Left lung (tissue), 10 donors: ENCODE results near the gene CAMK2G. TPM values are rescaled to one million over a fixed set of nuclear protein-coding genes. Genes with fewer than 3 reads are reported as not detected.

ENCODE experiments used
- ATAC-seq: fragments of 200-7000 bp; cut with Tn5 transposase; one replicate; pipeline ENCODE4 v1.9.1; 2020; ENCODE audit warnings: moderate library complexity
- DNase-seq, 4 donors: peaks; one replicate each; pipeline ENCODE4 v3.0.0-alpha.2; 2013 to 2020
- H3K27ac ChIP-seq, 2 donors: fragments of 200-600 bp; sonication (generic) in 1 of 2; one replicate each; pipeline versions ENCODE4 v1.5.0 to v1.8.0; 2020 to 2021
- H3K27me3 ChIP-seq, 2 donors: fragments of 200-600 bp; sonication (generic) in 1 of 2; one replicate each; pipeline versions ENCODE4 v1.5.0 to v1.8.0; 2020 to 2021
- H3K36me3 ChIP-seq, 2 donors: fragments of 200-600 bp; sonication (generic) in 1 of 2; one replicate each; pipeline versions ENCODE4 v1.5.0 to v1.8.0; 2020 to 2021
- H3K4me1 ChIP-seq, 2 donors: fragments of 200-600 bp; one replicate each; pipeline ENCODE4 v1.8.0; 2021
- H3K4me3 ChIP-seq, 2 donors: fragments of 200-600 bp; sonication (generic) in 1 of 2; one replicate each; pipeline versions ENCODE4 v1.5.0 to v1.8.0; 2020 to 2021; ENCODE audit warnings: mild to moderate bottlenecking in 1 of 2
- H3K9me3 ChIP-seq, 2 donors: fragments of 200-600 bp; sonication (generic) in 1 of 2; one replicate each; pipeline versions ENCODE4 v1.5.0 to v1.8.0; 2020 to 2021
- CTCF ChIP-seq, 2 donors: fragments of 200-600 bp; sonication (generic) in 1 of 2; IDR thresholded peaks; one replicate each; pipeline versions ENCODE4 v1.5.0 to v1.8.0; 2021; ENCODE audit warnings: antibody characterized with exemption in 2 of 2
- intact Hi-C, 2 donors: fragments of 100-400 bp; cut with DNase I; formaldehyde crosslinking; loops; one replicate each; pipeline versions ENCODE4 v1.11.2 to v1.14.2; 2022
- polyA plus RNA-seq, 6 donors: library from polyadenylated mRNA; unstranded; fragments of 120-200 nt; gene quantifications; one replicate each; pipeline ENCODE4 v1.2.1, GENCODE V29; 2013; ENCODE audit not compliant: insufficient read length in 6 of 6
- total RNA-seq, 2 donors: library from RNA; stranded (reverse); fragmentation: NEBNext Ultra II Directional; extraction: Animal tissue kit (Norgen Biotek cat#: 25700); gene quantifications; one replicate each; pipeline ENCODE4 v1.2.1, GENCODE V29; 2021
- donor health status: DM: no; HTN: yes; CAD: no.
- donor health status: DM: no; HTN: no; CAD: no.

Gene CAMK2G
- total and polyA plus RNA-seq, 8 donors: 28.9 to 44.5 (median 35.4) TPM

GRCh38 chr10:73774637-73775036 is 99.7 kb downstream of the CAMK2G start:
- Histone ChIP-seq H3K4me1 (peaks cover 24 to 56% of the 10 kb centered on the region in 2 donors), H3K9me3 (no peaks in the 10 kb centered on the region), H3K4me3 (peak overlapping the region in 1 of 2 donors; percentile 87), H3K27me3 (no peaks in the 10 kb centered on the region), H3K36me3 (peaks cover 0 to 68% of the 10 kb centered on the region in 2 donors), H3K27ac (peak overlapping the region in 1 of 2 donors; percentile 98)
- no peak for DNase-seq
- peak; percentile 2 for ATAC-seq
- intact Hi-C loops: no loop called here
- TF ChIP-seq CTCF (IDR thresholded peaks at IDR 0.05): no peak

- no peaks in the 10 kb centered on the region for H3K9me3 ChIP-seq
- peaks cover 0 to 68% of the 10 kb centered on the region in 2 donors for H3K36me3 ChIP-seq
- ATAC-seq: peak; percentile 0
- peaks cover 24 to 56% of the 10 kb centered on the region in 2 donors for H3K4me1 ChIP-seq
- TF ChIP-seq CTCF (IDR thresholded peaks at IDR 0.05): no peak
- peak overlapping the region; percentile 98 for H3K27ac ChIP-seq
- DNase-seq: no peak
- H3K27me3 ChIP-seq: no peaks in the 10 kb centered on the region
- peak overlapping the region; percentile 77 to 87 for H3K4me3 ChIP-seq
- intact Hi-C loops: no loop called here
Measured at GRCh38 chr10:73773152-73773879, 101.0 kb downstream of the CAMK2G start.

GRCh38 chr10:73772281-73773151 is 101.8 kb downstream of the CAMK2G start:
- TF ChIP-seq CTCF (IDR thresholded peaks at IDR 0.05): no peak
- H3K9me3 ChIP-seq: no peaks in the 10 kb centered on the region
- H3K36me3 ChIP-seq: peaks cover 0 to 68% of the 10 kb centered on the region in 2 donors
- intact Hi-C loops: no loop called here
- H3K4me1 ChIP-seq: peaks cover 24 to 56% of the 10 kb centered on the region in 2 donors
- H3K27me3 ChIP-seq: no peaks in the 10 kb centered on the region
- peak; percentile 81 for ATAC-seq
- peak overlapping the region; percentile 98 for H3K27ac ChIP-seq
- peak; percentile 81 to 95 (median 82) for DNase-seq
- peak overlapping the region; percentile 77 to 87 for H3K4me3 ChIP-seq

- Histone ChIP-seq H3K36me3 (peaks cover 3 to 68% of the 10 kb centered on the region in 2 donors), H3K9me3 (no peaks in the 10 kb centered on the region), H3K27me3 (no peaks in the 10 kb centered on the region), H3K4me1 (peaks cover 24 to 50% of the 10 kb centered on the region in 2 donors), H3K27ac (peak overlapping the region; percentile 98), H3K4me3 (peak overlapping the region; percentile 77 to 87)
- ATAC-seq (peak; percentile 1), DNase-seq (peak in 3 of 4 donors; percentile 91 to 96 (median 94))
- intact Hi-C loops: no loop called here
- TF ChIP-seq CTCF (IDR thresholded peaks at IDR 0.05): no peak
Measured at GRCh38 chr10:73771722-73772280, 102.6 kb downstream of the CAMK2G start.
